HG03520 (cell line): Measurements from ENCODE around the gene RBM33.
"Not testable (repeated sequence)": the region's sequence is repeated elsewhere in the genome, so short reads cannot be mapped to it uniquely, and the experiment has no call there.

ENCODE experiments used
- ATAC-seq: cut with Tn5 transposase; IDR thresholded peaks from one replicate; pipeline ENCODE4 v1.9.1; 2021; ENCODE audit warnings: mild to moderate bottlenecking, moderate library complexity; ENCODE audit not compliant: unreplicated experiment

Gene RBM33, protein sequence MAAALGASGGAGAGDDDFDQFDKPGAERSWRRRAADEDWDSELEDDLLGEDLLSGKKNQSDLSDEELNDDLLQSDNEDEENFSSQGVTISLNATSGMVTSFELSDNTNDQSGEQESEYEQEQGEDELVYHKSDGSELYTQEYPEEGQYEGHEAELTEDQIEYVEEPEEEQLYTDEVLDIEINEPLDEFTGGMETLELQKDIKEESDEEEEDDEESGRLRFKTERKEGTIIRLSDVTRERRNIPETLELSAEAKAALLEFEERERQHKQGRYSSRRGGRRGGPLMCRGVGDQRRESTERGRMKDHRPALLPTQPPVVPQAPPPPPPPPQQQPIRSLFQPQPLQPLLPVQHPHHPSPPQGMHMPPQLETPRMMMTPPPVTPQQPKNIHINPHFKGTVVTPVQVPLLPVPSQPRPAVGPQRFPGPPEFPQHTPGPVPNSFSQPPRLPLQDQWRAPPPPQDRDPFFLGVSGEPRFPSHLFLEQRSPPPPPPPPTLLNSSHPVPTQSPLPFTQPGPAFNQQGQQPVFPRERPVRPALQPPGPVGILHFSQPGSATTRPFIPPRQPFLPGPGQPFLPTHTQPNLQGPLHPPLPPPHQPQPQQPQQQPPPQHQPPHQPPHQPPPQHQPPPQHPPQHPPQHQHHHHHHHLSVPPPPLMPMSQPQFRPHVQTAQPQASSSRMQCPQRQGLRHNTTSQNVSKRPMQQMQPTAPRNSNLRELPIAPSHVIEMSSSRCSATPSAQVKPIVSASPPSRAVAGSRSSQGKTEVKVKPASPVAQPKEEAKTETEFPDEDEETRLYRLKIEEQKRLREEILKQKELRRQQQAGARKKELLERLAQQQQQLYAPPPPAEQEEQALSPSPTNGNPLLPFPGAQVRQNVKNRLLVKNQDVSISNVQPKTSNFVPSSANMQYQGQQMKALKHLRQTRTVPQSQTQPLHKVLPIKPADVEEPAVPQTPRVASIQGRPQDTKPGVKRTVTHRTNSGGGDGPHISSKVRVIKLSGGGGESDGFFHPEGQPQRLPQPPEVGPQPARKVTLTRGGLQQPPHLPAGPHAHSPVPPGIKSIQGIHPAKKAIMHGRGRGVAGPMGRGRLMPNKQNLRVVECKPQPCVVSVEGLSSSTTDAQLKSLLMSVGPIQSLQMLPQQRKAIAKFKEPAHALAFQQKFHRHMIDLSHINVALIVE

DNA sequence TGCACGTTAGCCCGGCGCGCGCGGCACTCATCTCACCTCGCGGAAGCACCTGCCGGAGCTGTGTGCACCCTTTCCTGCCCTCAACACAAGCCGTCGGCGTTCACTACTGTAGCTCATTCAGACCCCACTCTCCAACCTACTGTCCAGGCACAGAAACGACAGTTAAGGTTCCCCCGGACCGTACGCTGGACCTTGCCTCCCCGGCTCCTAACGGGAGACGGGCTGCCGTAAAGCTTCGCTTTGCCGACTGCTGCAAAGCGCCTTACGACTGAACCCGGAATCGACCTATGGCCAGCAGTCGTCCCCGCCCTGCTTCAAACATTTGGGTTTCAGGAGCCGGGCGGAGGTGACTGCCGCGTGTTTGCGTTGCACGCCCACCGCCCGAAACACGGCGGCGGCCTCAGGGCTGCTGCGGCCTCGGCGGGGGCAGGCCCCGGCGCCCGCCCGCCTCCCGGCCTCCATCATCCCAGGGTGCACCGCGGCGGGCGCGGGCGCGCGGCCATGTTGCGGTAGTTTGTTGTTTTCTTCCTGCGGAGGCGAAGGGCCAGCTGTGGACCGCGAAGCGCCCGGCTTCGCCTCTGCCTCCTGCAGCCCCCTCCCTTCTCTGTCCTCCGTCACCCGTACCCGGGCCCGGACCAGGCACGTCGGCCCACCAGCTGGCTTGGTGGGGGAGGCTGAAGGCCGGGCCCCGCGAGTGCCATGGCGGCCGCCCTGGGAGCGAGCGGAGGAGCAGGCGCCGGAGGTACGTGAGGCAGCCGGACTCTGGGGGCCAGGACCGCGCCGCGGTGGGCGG, at the start of gene RBM33:
TSS of gene RBM33 (plus strand) at position 484 of the 793 bp plus-strand sequence. CDS start at position 700, 216 bp downstream.
- peak; percentile 72 for ATAC-seq

DNA sequence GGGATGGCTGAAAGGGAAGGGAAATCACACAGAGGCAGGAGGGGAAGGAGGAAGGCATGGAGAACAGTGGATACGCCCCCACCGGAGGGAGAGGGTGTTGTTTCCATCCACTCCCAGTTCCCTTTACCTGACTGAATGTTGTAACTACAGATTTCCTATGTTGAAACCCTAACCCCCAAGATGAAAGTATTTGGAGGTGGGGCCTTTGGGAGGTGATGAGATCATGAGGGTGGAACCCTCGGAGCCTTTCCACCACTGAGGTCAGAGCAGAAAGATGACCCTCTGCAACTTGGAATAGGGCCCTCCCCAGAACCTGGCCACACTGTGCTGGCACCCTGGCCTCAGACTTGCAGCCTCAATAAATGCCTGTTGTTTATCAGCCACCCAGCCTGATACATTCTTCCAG, 49.5 kb upstream of the RBM33 start:
- no peak for ATAC-seq

DNA sequence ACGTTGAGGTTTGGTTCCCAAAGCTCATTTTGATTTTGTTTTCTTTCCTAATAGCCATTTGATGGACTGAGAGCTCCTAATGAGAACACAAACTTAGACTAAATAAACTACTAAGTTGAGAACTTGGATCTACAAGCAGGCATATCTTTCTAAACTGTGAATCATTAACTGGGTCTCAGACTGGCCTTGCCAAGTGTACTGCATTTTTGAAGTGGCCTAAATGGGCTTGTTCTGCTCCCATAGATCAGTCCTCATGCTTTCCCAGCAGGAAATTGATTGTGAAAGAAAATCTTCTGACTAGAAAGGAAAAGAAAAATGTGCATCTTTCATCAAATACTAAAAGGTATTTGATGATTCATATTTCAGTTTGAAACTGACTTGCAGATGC, 46.7 kb upstream of the RBM33 start:
- no peak for ATAC-seq

DNA sequence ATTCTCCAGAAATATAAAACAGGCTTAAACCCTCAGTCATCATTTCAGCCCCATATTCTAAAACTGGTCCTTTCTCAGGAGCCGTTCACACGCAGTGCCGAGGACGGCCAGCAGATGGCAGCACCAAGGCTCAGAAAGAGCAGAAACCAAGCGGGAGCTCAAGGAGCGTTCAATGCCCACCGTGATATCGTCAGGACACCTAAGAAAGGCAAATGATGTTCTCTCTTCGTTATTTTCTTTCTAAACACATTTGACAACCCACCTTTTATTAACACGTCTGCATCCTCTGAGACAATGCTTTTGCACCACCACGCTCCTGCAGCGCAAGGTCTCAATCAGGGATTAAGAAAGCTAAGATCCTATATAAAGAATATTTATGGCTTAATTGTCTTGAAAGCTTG, 45.7 kb upstream of the RBM33 start:
- ATAC-seq = peak; percentile 71

DNA sequence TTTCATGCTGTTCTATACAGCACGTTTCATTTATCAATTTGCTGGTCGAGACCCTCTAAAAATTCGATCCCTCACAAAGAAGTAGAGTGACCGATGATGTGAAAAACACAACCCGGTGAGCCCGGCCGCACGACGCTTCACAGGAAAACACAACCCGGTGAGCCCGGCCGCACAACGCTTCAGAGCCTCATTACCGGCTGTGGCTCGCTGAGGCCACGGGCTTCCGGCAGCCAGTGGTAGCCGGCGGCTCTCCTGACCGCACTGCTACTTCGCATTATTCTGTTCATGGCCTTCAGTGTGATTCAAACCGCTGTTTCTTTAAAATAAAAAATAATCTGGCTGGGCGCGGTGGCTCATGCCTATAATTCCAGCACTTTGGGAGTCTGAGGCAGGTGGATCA, 42.3 kb upstream of the RBM33 start:
- no peak for ATAC-seq

DNA sequence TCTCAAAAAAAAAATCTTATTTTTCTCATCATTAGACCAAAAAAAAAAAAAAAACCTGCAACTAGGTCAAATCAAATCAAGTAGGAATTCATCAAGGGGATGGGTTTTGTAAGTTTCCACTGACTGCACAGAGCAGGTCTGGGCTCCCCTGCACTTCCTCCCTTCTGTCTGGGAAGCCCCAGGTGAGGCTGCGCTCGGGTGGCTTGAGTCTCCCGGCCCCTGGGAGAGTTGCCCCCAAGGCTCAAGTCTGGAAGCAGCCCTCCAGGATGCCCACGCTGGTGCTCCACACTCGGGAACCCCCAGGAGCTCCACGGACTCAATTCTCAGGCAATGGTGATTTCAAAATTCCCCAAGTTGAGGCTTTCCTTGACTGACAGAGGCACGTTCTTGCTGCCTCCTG, 41.7 kb upstream of the RBM33 start:
- no peak for ATAC-seq

DNA sequence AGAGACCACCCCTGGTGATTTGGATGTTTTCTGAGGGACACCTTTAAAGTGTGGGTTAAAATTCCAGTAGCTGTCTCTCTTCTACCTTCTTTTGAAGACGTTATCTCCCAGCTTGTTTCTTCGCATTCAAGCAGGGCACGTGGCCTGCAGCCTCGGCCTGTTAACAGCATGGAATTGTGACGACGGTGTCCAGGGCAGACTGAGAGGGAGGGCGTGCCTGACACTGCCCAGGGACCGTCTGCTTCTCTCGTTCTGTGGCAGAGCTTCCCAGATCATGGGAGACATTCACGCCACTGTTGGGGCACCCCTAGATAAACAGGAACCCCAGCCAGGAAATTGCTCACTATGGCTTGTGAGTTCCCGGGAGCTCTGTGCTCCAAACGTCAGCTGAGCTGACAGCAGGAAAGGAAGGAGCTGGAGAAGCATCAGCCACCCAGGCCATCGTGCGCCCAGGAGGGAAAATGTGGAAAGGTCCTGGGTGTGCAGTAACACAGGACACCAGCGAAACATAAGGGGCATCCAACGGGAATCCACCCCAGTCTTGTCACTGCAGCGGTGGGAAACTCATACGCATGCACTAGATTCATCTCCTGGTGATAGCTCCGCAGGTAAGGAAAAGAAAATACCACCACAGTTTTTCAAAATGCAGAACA, 41.1 kb upstream of the RBM33 start:
- ATAC-seq = no peak

DNA sequence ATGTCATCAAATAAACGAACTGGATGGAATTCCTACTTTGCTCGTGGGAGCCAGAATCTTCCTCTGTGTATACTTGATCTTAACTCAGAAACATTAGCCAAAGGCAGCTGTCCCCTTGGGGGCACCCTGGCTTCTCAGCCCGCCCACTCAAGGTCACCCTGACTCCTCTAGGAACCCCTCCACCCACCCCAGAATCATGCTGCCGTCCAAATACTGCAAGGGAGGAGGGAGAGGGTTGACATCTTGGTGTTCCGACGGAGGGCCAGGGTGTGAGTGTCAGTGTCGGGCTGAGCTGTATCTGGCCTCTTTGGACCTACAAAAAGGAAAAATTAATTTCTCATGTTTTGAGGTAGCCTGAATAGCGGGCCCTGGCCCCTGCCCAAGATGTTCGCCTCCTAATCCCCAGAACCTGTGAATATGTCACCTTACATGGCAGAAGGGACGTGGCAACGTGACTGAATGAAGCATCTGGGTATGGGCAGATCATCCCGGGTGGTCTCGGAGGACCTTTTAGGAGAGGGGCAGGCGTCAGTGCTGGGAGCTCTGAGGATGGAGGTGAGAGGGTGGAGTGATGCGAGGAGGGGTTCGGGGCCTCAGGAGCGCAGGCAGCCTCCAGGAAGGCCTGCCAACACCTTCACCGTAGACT, 40.5 kb upstream of the RBM33 start:
- no peak for ATAC-seq

DNA sequence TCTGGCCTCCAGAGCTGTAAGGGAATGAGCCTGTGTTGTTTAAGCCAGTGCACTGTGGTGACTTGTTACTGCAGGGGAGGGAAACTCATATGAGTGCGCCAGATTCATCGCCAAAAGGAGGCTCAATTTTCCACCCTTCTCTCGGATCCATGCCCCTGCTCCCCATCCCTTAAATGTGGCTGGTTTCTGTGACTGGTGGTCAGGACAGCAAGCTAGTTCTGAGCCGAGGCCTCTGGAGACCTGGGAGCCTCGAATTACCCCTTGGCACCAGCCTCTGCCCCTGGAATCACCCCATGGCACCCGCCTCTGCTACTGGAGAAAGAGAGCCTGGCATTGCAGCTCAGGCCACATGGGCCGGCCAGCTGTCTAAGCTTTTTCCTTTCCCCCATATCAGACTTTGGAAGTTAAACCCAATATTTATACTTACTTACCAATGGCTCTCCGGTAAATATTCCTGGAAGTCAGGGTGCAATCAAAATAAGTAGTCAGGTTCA, 39.9 kb upstream of the RBM33 start:
- ATAC-seq = no peak

DNA sequence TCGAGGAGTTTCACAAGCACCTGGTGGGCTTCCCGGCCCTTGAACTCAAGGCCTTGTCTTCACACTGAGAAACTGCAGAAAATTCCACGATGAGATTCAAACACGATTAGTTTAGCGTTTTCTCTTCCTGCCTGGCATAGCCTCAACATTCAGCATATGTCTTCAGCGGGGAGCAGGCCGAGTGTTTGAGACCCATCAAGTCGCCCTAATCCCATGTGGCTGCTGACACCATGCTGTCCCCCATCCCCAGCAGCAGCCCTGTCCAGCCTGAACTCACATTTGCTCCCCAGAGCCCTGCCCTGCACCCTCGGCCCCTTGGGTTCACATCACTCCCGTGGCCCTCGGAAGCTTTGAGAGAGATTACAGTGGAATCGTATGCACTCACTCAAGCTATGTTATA, 35.3 kb upstream of the RBM33 start:
- ATAC-seq = no peak

DNA sequence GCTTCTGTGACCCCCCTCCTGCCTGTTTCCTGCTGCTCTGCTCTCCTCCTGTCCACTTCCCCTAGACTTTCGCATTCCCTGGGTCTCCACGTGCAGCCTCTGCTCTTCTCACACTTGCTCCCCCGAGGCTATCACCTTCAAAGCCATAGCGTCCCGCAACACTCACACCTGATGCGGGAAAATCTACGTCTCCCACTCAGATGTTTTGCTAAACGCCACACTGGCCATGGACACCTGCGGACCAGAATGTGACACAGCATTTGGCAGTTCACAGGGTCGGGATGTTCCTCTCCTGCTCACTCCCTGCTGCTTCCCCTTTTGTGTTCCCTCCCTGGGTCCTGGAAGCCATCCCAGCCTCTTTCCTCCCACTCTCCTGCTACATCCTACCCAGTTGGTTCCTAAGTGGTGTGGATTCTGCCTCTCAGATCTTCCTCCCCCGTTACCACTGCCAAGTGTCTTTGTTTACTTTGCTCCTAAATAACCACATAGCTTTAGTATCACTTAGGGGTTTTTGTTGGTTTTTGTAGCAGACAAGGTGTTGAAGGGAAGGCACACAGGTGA, 33.7 kb upstream of the RBM33 start:
- no peak for ATAC-seq

DNA sequence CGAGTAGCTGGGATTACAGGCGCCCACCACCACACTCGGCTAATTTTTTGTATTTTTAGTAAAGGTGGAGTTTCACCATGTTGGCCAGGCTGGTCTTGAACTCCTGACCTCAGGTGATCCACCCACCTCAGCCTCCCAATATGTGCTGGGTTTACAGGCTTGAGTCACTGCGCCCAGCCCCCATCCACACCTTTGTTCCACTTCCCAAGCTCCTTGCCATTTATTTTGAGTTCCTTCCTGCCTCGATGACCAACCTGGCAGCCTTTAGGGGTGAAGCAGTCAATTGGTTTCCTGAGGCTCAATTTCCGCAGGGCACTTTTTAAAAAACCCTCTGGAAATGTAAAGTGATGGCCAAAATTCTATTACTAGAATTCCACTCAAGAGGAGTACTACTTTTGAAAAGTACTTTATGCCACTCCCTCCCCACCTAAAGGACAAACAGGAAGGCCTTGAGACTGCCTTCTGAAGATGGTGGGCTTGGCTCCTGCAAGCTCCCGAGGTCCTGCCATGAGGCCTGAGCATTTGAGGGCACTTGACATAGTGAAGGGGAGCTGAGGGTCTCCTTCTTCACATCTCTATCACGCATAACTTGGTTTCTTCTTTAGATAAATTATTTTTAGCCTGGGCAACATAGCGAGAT, 32.5 kb upstream of the RBM33 start:
- ATAC-seq = no peak

DNA sequence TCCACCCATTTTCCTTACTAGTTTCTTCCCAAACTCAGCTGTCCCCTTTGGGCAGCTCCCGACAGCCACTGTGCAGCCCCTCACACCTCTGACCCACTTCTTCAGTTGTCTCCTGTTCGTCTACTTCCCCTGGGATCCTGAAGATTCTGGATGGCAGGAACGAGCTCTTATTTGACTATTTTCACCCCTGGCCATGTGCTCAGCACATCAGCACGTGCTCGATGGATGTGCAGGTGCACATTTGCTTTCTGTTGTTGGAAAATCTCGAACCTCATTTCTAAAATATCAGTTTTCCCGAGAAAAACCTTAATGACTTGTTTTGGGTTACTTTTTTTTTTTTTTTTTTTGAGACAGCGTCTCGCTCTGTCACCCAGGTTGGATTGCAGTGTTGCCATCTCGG, 31.8 kb upstream of the RBM33 start:
- ATAC-seq = no peak

DNA sequence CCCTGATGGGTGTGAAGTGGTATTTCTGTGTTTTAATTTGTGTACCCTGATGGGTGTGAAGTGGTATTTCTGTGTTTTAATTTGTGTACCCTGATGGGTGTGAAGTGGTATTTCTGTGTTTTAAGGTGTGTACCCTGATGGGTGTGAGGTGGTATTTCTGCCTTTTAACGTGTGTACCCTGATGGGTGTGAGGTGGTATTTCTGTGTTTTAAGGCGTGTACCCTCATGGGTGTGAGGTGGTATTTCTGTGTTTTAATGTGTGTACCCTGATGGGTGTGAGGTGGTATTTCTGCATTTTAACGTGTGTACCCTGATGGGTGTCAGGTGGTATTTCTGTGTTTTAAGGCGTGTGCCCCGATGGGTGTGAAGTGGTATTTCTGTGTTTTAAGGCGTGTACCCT, 29.4 kb upstream of the RBM33 start:
- not testable (repeated sequence) for ATAC-seq

DNA sequence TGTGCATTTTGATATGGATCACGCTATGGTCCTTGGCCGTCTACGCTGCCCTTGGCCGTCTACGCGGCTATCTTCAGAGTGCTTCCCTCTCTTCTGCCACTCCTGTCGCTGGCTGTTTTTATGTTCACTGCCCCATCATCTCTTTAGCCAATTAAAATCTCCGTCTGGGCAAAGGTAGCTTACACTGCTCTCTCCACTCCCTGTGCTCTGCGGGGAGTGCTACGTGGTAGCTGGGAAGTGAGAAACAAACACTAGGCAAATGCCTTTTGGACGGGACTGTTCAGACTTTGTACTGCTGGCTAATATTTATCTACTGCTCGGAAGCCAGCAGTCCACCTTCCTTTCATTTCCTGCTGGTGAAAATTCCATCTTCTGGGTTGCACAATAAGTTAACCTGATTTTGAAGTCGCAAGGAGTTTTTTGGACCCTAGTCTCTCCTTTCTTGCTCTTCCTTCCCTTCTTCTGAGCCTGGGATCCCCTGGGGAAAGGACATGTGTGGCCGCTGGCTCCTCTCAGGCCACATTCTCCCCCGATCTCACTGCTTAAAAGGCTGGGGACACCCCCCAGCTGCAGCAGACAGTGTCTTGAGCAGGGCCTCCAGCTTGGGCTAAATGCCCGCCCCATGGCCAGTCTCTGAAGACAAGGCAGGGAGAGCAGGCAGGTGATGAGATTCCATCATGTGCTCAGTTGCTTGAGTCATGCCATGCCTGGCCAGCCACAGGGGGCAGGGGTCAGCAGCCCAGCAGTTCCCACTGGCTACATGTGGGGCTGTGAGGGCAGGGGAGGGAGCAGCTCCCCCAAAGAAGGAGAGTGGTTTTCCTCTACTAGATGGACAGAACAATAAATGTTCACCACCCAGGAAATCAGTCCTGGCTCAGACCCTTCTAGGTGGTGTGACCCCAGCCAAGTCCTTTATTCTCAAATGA, 25.5 kb upstream of the RBM33 start:
- ATAC-seq = no peak

DNA sequence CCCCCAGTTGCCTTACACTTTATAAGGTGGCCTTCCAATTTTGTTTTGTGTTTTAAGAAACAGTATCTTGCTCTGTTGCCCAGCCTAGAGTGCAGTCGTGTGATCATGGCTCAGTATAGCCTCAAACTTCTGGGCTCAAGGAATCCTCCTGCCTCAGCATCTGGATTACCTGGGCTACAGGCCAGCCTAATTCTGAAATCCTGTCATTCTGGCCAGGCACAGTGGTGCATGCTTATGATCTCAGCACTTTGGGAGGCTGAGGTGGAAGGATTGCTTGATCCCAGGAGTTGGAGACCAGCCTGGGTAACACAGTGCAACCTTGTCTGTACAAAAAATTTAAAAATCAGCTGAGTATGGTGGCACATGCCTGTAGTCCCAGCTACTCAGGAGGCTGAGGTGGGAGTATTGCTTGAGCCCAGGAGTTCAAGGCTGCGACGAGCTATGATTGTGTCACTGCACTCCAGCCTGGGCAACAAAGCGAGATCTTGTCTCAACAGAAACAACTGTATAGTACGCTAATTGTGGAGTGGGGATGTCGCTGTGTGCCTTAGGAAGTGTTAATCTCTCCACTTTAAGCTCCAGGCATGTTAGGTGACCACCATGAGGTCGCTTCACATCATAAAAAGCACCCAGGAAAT, 24.7 kb upstream of the RBM33 start:
- ATAC-seq = no peak

DNA sequence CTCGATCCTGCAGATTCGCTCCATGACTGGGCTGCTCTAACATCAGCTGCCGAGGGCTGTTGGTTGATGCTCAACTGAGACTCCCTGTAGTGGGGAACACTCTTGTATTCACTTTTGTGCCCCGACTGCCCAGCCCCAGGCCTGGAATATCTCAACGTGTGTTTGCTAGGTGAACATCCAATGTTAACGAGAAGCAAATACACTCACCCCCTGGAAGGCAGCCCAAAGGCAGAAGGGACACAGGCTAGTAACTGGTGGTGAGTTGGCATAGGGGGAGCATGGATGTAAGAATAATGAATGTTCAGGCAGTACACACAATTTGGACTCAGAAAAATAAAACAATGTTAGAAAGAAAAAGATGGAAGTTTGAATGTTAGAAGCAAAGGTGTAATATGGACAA, 24.0 kb upstream of the RBM33 start:
- ATAC-seq = no peak
